Measurements from ENCODE around the gene FBXO31.

- TF ChIP-seq, protein P1, sequence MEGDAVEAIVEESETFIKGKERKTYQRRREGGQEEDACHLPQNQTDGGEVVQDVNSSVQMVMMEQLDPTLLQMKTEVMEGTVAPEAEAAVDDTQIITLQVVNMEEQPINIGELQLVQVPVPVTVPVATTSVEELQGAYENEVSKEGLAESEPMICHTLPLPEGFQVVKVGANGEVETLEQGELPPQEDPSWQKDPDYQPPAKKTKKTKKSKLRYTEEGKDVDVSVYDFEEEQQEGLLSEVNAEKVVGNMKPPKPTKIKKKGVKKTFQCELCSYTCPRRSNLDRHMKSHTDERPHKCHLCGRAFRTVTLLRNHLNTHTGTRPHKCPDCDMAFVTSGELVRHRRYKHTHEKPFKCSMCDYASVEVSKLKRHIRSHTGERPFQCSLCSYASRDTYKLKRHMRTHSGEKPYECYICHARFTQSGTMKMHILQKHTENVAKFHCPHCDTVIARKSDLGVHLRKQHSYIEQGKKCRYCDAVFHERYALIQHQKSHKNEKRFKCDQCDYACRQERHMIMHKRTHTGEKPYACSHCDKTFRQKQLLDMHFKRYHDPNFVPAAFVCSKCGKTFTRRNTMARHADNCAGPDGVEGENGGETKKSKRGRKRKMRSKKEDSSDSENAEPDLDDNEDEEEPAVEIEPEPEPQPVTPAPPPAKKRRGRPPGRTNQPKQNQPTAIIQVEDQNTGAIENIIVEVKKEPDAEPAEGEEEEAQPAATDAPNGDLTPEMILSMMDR (IDR thresholded peaks at IDR 0.05) = no peak
- no peak for TF ChIP-seq POLR2A (IDR thresholded peaks at IDR 0.05)
Observed at GRCh38 chr16:87350031-87350430, 33.5 kb downstream of the FBXO31 start.

All from adrenal gland (tissue), 5 donors.